Measurements from ENCODE around the gene PAWR. TPM values are rescaled to one million over a fixed set of nuclear protein-coding genes. Genes with fewer than 3 reads are reported as not detected.
A peak's percentile ranks its signal among the peaks of the same experiment; 100 is the strongest.
"Not testable (repeated sequence)": the region's sequence is repeated elsewhere in the genome, so short reads cannot be mapped to it uniquely, and the experiment has no call there.

PAWR gene
- total and polyA plus RNA-seq, 4 donors: 16.4 to 25.9 (median 21.1) TPM

DNA sequence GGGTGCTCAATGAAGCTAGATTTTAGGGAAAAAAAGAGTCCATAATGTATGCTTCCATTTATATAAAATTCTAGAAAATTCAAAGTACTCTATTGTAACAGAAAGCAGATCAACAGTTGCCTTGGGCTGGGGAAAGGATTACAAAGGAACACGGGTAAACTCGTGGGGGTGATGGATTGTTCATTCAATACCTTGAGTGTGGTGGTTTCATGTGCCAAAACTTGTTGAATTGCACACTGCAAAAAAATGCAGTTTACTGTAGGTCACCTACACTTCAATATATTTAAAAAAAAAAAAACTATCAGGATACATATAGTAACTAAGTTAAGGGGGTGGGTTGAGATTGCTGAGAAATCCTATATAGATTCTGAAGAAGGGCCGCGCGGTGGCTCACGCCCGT lies 33.6 kb downstream of the PAWR start:
- no CpG with 5 or more reads among the region's 7 CpGs for WGBS (ENCODE audit: insufficient coverage)
- Histone ChIP-seq H3K4me1 (ENCODE audit: control insufficient read depth, insufficient read depth, low read length) (no peaks in the 10 kb centered on the region), H3K9me3 (ENCODE audit: control insufficient read depth, insufficient read depth, low read length) (no peaks in the 10 kb centered on the region), H3K36me3 (ENCODE audit: control insufficient read depth, insufficient read depth, low read length) (no peaks in the 10 kb centered on the region), H3K27me3 (ENCODE audit: control insufficient read depth, insufficient read depth, low read length) (no peaks in the 10 kb centered on the region), H3K27ac (ENCODE audit: low read depth, low read length) (no peak overlapping the region), H3K4me3 (ENCODE audit: low read depth, low read length) (no peak overlapping the region)
- DNase-seq (ENCODE audit: low read depth in 4 of 6, low spot score in 6 of 6): no peak

DNA sequence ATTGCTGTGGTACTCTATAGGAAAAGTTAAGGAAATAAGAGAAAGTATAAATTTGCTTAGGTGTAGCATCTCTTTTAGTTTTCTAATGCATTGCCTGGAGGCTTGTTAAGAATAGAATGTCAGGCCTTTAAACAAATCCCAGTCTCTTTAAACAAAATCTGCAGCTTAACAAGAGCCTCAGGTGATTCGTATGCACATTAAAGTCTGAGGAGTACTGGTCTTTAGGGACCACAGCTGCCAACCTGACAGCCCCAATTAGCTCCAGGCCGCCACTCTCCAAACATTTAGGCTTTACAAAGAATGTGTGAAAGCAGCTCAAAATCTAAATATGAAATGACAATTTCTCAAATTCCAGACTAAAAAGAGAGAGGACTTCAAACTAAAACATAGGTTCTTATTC lies 35.7 kb downstream of the PAWR start:
- peak in 1 of 6 donors; percentile 15 for DNase-seq (ENCODE audit: low read depth in 4 of 6, low spot score in 6 of 6)
- H3K4me1 ChIP-seq (ENCODE audit: control insufficient read depth, insufficient read depth, low read length): no peaks in the 10 kb centered on the region
- no peaks in the 10 kb centered on the region for H3K36me3 ChIP-seq (ENCODE audit: control insufficient read depth, insufficient read depth, low read length)
- no peak overlapping the region for H3K4me3 ChIP-seq (ENCODE audit: low read depth, low read length)
- no peak overlapping the region for H3K27ac ChIP-seq (ENCODE audit: low read depth, low read length)
- no peaks in the 10 kb centered on the region for H3K27me3 ChIP-seq (ENCODE audit: control insufficient read depth, insufficient read depth, low read length)
- no peaks in the 10 kb centered on the region for H3K9me3 ChIP-seq (ENCODE audit: control insufficient read depth, insufficient read depth, low read length)
- no CpG with 5 or more reads among the region's 2 CpGs for WGBS (ENCODE audit: insufficient coverage)

DNA sequence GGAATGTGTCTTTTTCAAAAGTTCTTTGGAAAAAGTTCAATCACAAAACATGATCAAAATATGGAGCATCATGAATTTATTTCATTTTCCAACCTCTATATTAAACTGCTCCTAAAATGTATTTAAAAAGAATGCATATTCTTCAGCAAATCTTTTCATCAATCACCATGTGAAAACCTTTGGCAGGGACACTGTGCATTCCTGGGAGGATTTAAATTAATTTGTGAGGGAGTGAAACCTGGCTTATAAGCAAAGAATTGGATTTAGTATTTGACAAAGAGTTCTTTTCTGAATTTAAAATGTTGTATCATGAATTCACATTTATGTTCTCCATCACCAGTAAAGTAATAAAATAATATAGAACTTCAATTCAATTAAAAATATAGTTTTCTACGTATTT lies 38.2 kb downstream of the PAWR start:
- WGBS (ENCODE audit: insufficient coverage): no CpG with 5 or more reads among the region's 1 CpG

DNA sequence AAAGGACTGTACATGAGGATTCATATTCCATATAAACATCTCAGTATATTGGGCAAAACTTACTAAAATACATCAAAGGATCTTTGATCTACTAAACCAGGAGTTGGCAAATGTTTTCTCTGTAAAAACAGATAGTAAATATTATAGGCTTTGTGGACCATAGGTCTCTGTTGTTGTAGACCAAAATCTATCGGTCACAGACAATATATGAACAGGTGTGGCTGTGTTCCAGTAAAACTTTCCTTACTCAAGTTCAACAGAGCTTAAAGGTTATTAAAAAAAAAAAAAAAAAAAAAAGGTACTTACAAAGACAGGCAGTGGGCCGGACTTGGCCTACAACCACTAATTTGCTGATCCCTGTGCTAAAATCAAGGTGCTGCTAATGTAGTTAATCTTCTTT lies 40.3 kb downstream of the PAWR start:
- H3K9me3 ChIP-seq (ENCODE audit: control insufficient read depth, insufficient read depth, low read length): no peaks in the 10 kb centered on the region
- H3K4me1 ChIP-seq (ENCODE audit: control insufficient read depth, insufficient read depth, low read length): no peaks in the 10 kb centered on the region
- no peaks in the 10 kb centered on the region for H3K27me3 ChIP-seq (ENCODE audit: control insufficient read depth, insufficient read depth, low read length)
- H3K27ac ChIP-seq (ENCODE audit: low read depth, low read length): no peak overlapping the region
- no peak overlapping the region for H3K4me3 ChIP-seq (ENCODE audit: low read depth, low read length)
- DNase-seq (ENCODE audit: low read depth in 4 of 6, low spot score in 6 of 6): no peak
- WGBS (ENCODE audit: insufficient coverage): no CpG with 5 or more reads among the region's 2 CpGs
- H3K36me3 ChIP-seq (ENCODE audit: control insufficient read depth, insufficient read depth, low read length): no peaks in the 10 kb centered on the region

More for the DNA sequence above, 38.2 kb downstream of the PAWR start:
- Histone ChIP-seq H3K27ac (ENCODE audit: low read depth, low read length) (no peak overlapping the region), H3K27me3 (ENCODE audit: control insufficient read depth, insufficient read depth, low read length) (no peaks in the 10 kb centered on the region), H3K4me3 (ENCODE audit: low read depth, low read length) (no peak overlapping the region), H3K9me3 (ENCODE audit: control insufficient read depth, insufficient read depth, low read length) (no peaks in the 10 kb centered on the region), H3K36me3 (ENCODE audit: control insufficient read depth, insufficient read depth, low read length) (no peaks in the 10 kb centered on the region), H3K4me1 (ENCODE audit: control insufficient read depth, insufficient read depth, low read length) (no peaks in the 10 kb centered on the region)
- DNase-seq (ENCODE audit: low read depth in 4 of 6, low spot score in 6 of 6): no peak

DNA sequence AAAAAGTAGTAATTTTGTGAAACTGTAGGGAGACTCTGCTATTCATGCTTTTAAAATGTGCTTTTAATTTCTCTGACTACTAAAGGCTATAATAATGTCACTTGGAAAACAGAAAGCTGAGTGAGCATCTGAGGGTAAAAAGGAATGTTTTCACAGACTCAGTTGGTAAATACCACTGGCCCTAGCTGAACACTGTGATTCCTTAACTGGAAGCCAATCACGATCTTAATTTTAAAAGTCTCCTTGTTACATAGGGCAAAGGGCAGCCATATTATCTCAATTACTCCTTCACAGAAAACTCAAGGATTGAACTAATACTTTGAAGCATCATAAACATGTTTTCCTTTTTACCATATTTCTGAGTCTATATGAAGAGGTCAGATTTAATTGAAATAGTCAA lies 41.9 kb downstream of the PAWR start:
- Histone ChIP-seq H3K9me3 (ENCODE audit: control insufficient read depth, insufficient read depth, low read length) (no peaks in the 10 kb centered on the region), H3K4me3 (ENCODE audit: low read depth, low read length) (no peak overlapping the region), H3K27me3 (ENCODE audit: control insufficient read depth, insufficient read depth, low read length) (no peaks in the 10 kb centered on the region), H3K4me1 (ENCODE audit: control insufficient read depth, insufficient read depth, low read length) (no peaks in the 10 kb centered on the region), H3K36me3 (ENCODE audit: control insufficient read depth, insufficient read depth, low read length) (no peaks in the 10 kb centered on the region), H3K27ac (ENCODE audit: low read depth, low read length) (no peak overlapping the region)
- DNase-seq (ENCODE audit: low read depth in 4 of 6, low spot score in 6 of 6): no peak
- 60% methylated on average over 1 of the region's 1 CpG for WGBS (ENCODE audit: insufficient coverage)

DNA sequence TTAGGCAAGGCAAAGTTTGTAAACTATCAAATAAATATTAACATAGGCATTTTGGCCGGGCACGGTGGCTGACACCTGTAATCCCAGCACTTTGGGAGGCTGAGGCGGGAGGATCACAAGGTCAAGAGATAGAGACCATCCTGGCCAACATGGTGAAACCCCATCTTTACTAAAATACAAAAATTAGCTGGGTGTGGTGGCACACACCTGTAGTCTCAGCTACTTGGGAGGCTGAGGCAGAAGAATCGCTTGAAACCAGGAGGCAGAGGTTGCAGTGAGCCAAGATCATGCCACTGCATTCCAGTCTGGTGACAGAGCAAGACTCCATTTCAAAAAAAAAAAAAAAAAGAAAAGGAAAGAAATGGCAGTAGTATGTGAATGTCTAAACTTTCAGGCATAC lies 43.9 kb downstream of the PAWR start:
- not testable (repeated sequence) for H3K27me3 ChIP-seq (ENCODE audit: control insufficient read depth, insufficient read depth, low read length); H3K36me3 ChIP-seq (ENCODE audit: control insufficient read depth, insufficient read depth, low read length); H3K4me1 ChIP-seq (ENCODE audit: control insufficient read depth, insufficient read depth, low read length); H3K9me3 ChIP-seq (ENCODE audit: control insufficient read depth, insufficient read depth, low read length); DNase-seq (ENCODE audit: low read depth in 4 of 6, low spot score in 6 of 6); H3K27ac ChIP-seq (ENCODE audit: low read depth, low read length); H3K4me3 ChIP-seq (ENCODE audit: low read depth, low read length)
- 100% methylated on average over 1 of the region's 4 CpGs for WGBS (ENCODE audit: insufficient coverage)

DNA sequence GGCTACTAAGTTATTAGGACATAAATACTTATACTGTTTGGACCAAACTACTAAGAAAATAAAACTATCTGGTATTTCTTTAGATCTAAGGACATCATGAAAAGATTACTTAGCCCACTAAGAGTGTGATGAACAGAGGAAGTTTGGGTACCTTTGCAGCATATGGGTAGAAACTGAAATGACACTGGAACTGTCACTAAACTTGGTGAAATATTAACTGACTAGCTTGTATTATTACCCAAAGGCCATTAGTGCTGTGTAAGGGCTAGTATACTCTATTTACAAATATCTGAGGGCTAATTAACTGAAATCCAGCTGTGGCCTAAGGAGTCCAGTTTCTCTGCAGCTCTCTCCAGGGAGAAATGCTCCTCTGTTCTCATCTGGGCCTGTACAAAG lies 45.5 kb downstream of the PAWR start:
- Histone ChIP-seq H3K9me3 (ENCODE audit: control insufficient read depth, insufficient read depth, low read length) (peaks cover 1% of the 10 kb centered on the region), H3K36me3 (ENCODE audit: control insufficient read depth, insufficient read depth, low read length) (no peaks in the 10 kb centered on the region), H3K4me1 (ENCODE audit: control insufficient read depth, insufficient read depth, low read length) (no peaks in the 10 kb centered on the region), H3K27ac (ENCODE audit: low read depth, low read length) (no peak overlapping the region), H3K4me3 (ENCODE audit: low read depth, low read length) (no peak overlapping the region), H3K27me3 (ENCODE audit: control insufficient read depth, insufficient read depth, low read length) (no peaks in the 10 kb centered on the region)
- no peak for DNase-seq (ENCODE audit: low read depth in 4 of 6, low spot score in 6 of 6)

DNA sequence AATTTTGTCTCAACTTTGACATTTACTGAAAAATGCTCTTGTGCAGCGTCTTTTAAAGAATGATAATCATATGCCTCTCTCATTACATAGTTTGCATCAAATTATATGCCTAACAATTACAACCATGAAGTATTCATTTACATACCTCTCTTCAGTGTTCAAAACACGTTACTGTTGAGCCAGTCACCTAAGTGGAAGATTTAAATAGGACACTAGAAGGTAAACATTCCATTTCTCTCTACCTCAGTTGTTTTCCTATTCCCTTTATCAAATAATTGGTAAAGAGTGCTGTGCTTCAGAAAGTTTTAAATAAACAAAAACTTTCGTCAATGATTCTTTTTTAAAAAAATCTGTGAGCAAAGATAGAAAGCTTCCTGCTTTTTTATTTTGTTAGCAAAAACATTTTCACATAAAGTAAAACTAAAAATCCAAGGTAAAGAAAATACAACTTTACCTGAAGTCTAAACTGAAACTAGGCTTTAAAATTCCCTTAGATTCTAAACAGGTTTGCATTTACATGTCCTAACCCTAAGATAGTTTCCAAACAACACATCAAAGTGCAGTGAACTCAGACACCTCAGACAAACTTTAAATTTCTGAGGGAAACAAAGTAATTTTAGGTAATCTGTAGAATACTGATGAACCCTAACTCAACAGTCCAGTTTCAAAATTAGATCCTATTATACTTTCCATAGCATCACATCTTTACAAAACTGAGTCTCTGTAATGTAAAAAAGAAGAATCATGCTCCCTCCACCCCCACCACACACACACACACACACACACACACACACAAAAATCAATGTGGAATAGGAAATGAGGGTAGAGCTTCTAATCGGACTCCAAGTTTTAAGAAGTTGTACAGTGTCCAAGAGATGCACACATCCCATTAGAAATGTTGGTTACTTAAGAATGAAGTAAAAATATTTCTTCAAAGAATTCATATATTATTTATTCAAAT lies 46.2 kb downstream of the PAWR start:
- no peaks in the 10 kb centered on the region for H3K4me1 ChIP-seq (ENCODE audit: control insufficient read depth, insufficient read depth, low read length)
- no peaks in the 10 kb centered on the region for H3K27me3 ChIP-seq (ENCODE audit: control insufficient read depth, insufficient read depth, low read length)
- no peaks in the 10 kb centered on the region for H3K36me3 ChIP-seq (ENCODE audit: control insufficient read depth, insufficient read depth, low read length)
- no peak overlapping the region for H3K4me3 ChIP-seq (ENCODE audit: low read depth, low read length)
- H3K27ac ChIP-seq (ENCODE audit: low read depth, low read length): no peak overlapping the region
- no CpG with 5 or more reads among the region's 4 CpGs for WGBS (ENCODE audit: insufficient coverage)
- no peak for DNase-seq (ENCODE audit: low read depth in 4 of 6, low spot score in 6 of 6)
- peaks cover 1% of the 10 kb centered on the region for H3K9me3 ChIP-seq (ENCODE audit: control insufficient read depth, insufficient read depth, low read length)

DNA sequence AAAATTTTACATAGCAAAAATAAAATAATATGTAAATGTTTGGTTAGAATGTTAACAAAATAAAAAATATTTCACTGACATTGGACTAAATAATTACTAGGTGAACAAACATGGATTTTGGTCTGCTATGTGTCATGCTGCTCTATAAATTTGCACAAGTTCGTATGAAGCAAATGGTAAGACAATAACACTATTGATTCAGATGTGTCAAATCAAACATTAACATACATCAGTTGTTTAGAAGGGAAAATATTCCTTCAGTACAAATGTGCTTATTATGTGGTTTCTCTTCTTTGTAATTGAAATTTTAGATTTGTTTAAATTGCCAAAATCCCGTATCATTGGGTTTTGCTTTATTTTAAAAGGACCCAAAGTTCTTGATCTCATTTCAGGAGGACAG lies 46.9 kb downstream of the PAWR start:
- DNase-seq (ENCODE audit: low read depth in 4 of 6, low spot score in 6 of 6): no peak
- Histone ChIP-seq H3K4me3 (ENCODE audit: low read depth, low read length) (no peak overlapping the region), H3K9me3 (ENCODE audit: control insufficient read depth, insufficient read depth, low read length) (peaks cover 1% of the 10 kb centered on the region), H3K36me3 (ENCODE audit: control insufficient read depth, insufficient read depth, low read length) (no peaks in the 10 kb centered on the region), H3K27ac (ENCODE audit: low read depth, low read length) (no peak overlapping the region), H3K27me3 (ENCODE audit: control insufficient read depth, insufficient read depth, low read length) (no peaks in the 10 kb centered on the region), H3K4me1 (ENCODE audit: control insufficient read depth, insufficient read depth, low read length) (no peaks in the 10 kb centered on the region)
- WGBS (ENCODE audit: insufficient coverage): no CpG with 5 or more reads among the region's 2 CpGs

DNA sequence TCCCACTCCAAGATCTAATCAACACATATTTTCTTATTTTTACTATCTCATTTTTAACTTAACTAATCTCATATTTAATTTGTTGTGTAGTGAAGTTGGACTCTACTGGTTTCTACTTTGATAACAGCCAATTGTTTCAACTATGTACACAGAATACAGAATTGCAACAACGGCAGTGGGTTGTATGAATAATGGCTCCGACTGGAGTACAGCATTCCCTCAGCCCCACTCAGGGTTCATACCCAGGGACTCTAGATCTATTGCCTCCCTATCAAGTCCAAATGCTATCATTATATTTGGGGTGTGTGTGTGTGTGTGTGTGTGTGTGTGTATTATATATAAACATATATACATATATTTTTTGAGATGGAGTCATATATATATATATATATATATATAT lies 52.3 kb downstream of the PAWR start:
- no peaks in the 10 kb centered on the region for H3K4me1 ChIP-seq (ENCODE audit: control insufficient read depth, insufficient read depth, low read length)
- WGBS (ENCODE audit: insufficient coverage): no CpG with 5 or more reads among the region's 2 CpGs

More for the DNA sequence above, 52.3 kb downstream of the PAWR start:
- no peaks in the 10 kb centered on the region for H3K27me3 ChIP-seq (ENCODE audit: control insufficient read depth, insufficient read depth, low read length)
- DNase-seq (ENCODE audit: low read depth in 4 of 6, low spot score in 6 of 6): no peak
- peaks cover 1% of the 10 kb centered on the region for H3K9me3 ChIP-seq (ENCODE audit: control insufficient read depth, insufficient read depth, low read length)
- H3K27ac ChIP-seq (ENCODE audit: low read depth, low read length): no peak overlapping the region
- no peak overlapping the region for H3K4me3 ChIP-seq (ENCODE audit: low read depth, low read length)
- no peaks in the 10 kb centered on the region for H3K36me3 ChIP-seq (ENCODE audit: control insufficient read depth, insufficient read depth, low read length)

Data from spinal cord (tissue), 10 donors.